ENCODE data around the gene PLP2. TPM values are rescaled to one million over a fixed set of nuclear protein-coding genes. Genes with fewer than 3 reads are reported as not detected.

Gene PLP2
- total and polyA plus RNA-seq, 2 donors from 2014 or later, result 58.6 to 139 TPM

DNA sequence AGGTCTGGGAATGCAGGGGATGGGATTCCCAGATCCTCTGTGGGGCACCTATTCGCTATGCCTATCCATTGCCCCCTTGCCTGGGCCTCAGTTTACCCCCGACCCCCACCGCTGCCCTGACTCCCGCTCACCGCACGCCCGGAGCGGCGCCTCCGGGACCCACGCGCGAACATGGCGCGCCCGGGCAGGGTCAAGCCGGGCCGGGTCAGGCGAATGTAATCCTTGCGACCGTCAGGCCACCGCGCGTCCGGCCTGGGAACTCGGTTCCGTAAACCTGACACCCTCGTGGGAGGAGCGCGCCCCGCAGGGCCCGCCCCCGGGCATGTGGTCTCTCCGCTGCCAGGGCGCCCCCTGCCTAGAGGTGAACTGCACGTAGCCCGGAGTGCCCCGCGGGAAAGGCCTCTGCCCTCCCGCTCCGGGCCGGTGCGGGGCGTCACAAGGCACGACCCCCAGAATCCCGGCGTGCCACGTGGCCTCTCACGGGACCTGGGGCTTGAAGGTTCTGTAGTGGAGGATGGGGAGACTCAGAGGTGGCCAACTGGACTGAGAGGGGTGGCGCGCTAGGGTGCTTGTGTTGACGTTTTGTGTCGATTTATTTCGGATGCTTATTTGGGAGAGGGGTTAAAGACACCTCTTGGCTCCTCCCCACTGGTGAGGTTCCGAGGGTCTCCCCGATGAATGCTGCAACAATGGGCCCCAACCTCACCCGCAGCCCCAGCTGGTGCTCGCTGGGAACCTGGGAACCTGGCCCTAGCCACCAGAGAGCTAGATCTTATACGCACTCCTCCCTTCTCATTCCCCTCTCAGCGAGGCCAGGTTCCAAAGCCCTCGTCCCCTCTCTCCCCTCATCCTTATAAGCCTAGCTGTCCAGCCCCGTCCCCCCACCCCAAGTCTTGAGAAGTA lies 14.7 kb downstream of the PLP2 start, which contains the start of gene PRICKLE3:
PRICKLE3 (minus strand) TSS at position 249 of the 903 bp plus-strand sequence; CDS start at position 173, 76 bp downstream.
- no peaks in the 10 kb centered on the region for H3K27me3 ChIP-seq (ENCODE audit: control insufficient read depth, insufficient read depth, low read length)
- peak within 1 kb of the TSS in 2 of 3 donors; percentile 32 to 61 for H3K9ac ChIP-seq (ENCODE audit: low read length in 3 of 3)
- no peaks in the 10 kb centered on the region for H3K9me3 ChIP-seq (ENCODE audit: control insufficient read depth in 2 of 3, insufficient read depth in 1 of 3, low read length in 3 of 3)
- no peak for FAIRE-seq
- H3K4me1 ChIP-seq (ENCODE audit: control insufficient read depth in 2 of 3, insufficient read depth in 2 of 3, low read depth in 1 of 3, low read length in 3 of 3), result peaks cover 0 to 5% (median 0%) of the 10 kb centered on the region in 3 donors
- H3K4me3 ChIP-seq (ENCODE audit: low read length in 3 of 3), result peak within 1 kb of the TSS; percentile 12 to 63 (median 58)
- H3K36me3 ChIP-seq (ENCODE audit: control insufficient read depth in 2 of 3, insufficient read depth in 3 of 3, low read length in 3 of 3), result no peaks in the 10 kb centered on the region
- intact Hi-C loops (cut with DNase I), result no loop called here
- TF ChIP-seq, protein P1, sequence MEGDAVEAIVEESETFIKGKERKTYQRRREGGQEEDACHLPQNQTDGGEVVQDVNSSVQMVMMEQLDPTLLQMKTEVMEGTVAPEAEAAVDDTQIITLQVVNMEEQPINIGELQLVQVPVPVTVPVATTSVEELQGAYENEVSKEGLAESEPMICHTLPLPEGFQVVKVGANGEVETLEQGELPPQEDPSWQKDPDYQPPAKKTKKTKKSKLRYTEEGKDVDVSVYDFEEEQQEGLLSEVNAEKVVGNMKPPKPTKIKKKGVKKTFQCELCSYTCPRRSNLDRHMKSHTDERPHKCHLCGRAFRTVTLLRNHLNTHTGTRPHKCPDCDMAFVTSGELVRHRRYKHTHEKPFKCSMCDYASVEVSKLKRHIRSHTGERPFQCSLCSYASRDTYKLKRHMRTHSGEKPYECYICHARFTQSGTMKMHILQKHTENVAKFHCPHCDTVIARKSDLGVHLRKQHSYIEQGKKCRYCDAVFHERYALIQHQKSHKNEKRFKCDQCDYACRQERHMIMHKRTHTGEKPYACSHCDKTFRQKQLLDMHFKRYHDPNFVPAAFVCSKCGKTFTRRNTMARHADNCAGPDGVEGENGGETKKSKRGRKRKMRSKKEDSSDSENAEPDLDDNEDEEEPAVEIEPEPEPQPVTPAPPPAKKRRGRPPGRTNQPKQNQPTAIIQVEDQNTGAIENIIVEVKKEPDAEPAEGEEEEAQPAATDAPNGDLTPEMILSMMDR (IDR thresholded peaks at IDR 0.05; ENCODE audit: borderline replicate concordance, extremely low read depth, insufficient read depth), result no peak
- H3K27ac ChIP-seq (ENCODE audit: low read depth in 2 of 2, low read length in 2 of 2), result peak within 1 kb of the TSS; percentile 74 to 86
- peak; percentile 67 to 95 (median 85) for DNase-seq

DNA sequence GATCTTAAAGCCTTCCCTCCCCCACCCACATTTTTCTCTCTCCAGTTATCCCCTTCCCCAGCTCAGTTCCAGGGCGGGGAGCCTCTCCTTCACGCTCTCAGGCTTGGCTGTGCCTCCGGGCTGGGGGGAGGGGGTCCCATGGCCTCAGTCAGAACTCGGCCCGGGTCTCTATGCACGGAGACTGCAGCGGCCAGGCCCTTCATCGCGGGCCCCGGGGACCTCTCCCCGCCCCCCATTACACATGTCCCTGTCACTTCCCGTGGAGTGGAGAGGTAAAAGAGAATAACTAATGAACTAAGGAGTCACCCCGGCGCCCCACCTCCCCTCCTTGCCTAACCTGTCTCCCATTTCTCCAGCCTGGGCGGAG lies 15.3 kb downstream of the PLP2 start:
- no peaks in the 10 kb centered on the region for H3K36me3 ChIP-seq (ENCODE audit: control insufficient read depth in 2 of 3, insufficient read depth in 3 of 3, low read length in 3 of 3)
- H3K9me3 ChIP-seq (ENCODE audit: control insufficient read depth in 2 of 3, insufficient read depth in 1 of 3, low read length in 3 of 3), result no peaks in the 10 kb centered on the region
- H3K27ac ChIP-seq (ENCODE audit: low read depth in 2 of 2, low read length in 2 of 2), result peak overlapping the region in 1 of 2 donors; percentile 86
- H3K27me3 ChIP-seq (ENCODE audit: control insufficient read depth, insufficient read depth, low read length), result no peaks in the 10 kb centered on the region
- DNase-seq, result peak in 2 of 5 donors; percentile 15 to 22
- peaks cover 0 to 5% (median 0%) of the 10 kb centered on the region in 3 donors for H3K4me1 ChIP-seq (ENCODE audit: control insufficient read depth in 2 of 3, insufficient read depth in 2 of 3, low read depth in 1 of 3, low read length in 3 of 3)
- TF ChIP-seq, protein P1 (IDR thresholded peaks at IDR 0.05; ENCODE audit: borderline replicate concordance, extremely low read depth, insufficient read depth), result no peak
- no peak for FAIRE-seq
- no peak overlapping the region for H3K9ac ChIP-seq (ENCODE audit: low read length in 3 of 3)
- no peak overlapping the region for H3K4me3 ChIP-seq (ENCODE audit: low read length in 3 of 3)
- intact Hi-C loops (cut with DNase I), result no loop called here

DNA sequence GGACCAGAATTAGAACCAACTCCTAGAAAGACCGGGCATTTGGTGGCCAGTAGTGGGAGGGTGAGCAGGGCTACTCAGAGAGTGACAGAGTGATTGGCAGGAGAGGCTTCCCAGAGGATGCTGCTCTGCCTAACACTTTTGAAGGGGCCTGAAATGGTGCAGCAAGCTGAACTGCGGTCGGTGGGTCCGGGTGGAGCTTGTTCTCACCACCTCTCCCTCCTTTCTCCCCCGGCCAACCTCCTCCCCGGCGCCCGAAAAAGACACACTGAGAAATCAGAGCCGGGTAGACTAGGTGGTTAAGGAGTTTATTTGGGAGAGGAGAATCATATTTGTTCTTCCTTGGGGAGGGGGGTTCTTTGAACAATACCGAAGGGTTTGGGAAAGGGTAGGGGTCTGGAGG lies 15.8 kb downstream of the PLP2 start:
- Histone ChIP-seq H3K9me3 (ENCODE audit: control insufficient read depth in 2 of 3, insufficient read depth in 1 of 3, low read length in 3 of 3) (no peaks in the 10 kb centered on the region), H3K9ac (ENCODE audit: low read length in 3 of 3) (no peak overlapping the region), H3K36me3 (ENCODE audit: control insufficient read depth in 2 of 3, insufficient read depth in 3 of 3, low read length in 3 of 3) (no peaks in the 10 kb centered on the region), H3K27ac (ENCODE audit: low read depth in 2 of 2, low read length in 2 of 2) (no peak overlapping the region), H3K4me3 (ENCODE audit: low read length in 3 of 3) (no peak overlapping the region), H3K27me3 (ENCODE audit: control insufficient read depth, insufficient read depth, low read length) (no peaks in the 10 kb centered on the region), H3K4me1 (ENCODE audit: control insufficient read depth in 2 of 3, insufficient read depth in 2 of 3, low read depth in 1 of 3, low read length in 3 of 3) (peaks cover 0 to 5% (median 0%) of the 10 kb centered on the region in 3 donors)
- FAIRE-seq (no peak), DNase-seq (no peak)
- TF ChIP-seq, protein P1 (IDR thresholded peaks at IDR 0.05; ENCODE audit: borderline replicate concordance, extremely low read depth, insufficient read depth), result no peak
- intact Hi-C loops (cut with DNase I), result no loop called here

All from kidney (tissue), 14 donors.